Activated T-cell treated with anti-CD3 and anti-CD28 coated beads for 4 hours (primary cell): ENCODE data around the gene SEMA6C.
"Not testable (repeated sequence)": the region's sequence is repeated elsewhere in the genome, so short reads cannot be mapped to it uniquely, and the experiment has no call there.

Experiments
- DNase-seq: peaks from one replicate; pipeline ENCODE4 v3.0.0-alpha.2; 2020

The SEMA6C gene, protein sequence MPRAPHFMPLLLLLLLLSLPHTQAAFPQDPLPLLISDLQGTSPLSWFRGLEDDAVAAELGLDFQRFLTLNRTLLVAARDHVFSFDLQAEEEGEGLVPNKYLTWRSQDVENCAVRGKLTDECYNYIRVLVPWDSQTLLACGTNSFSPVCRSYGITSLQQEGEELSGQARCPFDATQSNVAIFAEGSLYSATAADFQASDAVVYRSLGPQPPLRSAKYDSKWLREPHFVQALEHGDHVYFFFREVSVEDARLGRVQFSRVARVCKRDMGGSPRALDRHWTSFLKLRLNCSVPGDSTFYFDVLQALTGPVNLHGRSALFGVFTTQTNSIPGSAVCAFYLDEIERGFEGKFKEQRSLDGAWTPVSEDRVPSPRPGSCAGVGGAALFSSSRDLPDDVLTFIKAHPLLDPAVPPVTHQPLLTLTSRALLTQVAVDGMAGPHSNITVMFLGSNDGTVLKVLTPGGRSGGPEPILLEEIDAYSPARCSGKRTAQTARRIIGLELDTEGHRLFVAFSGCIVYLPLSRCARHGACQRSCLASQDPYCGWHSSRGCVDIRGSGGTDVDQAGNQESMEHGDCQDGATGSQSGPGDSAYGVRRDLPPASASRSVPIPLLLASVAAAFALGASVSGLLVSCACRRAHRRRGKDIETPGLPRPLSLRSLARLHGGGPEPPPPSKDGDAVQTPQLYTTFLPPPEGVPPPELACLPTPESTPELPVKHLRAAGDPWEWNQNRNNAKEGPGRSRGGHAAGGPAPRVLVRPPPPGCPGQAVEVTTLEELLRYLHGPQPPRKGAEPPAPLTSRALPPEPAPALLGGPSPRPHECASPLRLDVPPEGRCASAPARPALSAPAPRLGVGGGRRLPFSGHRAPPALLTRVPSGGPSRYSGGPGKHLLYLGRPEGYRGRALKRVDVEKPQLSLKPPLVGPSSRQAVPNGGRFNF

DNA sequence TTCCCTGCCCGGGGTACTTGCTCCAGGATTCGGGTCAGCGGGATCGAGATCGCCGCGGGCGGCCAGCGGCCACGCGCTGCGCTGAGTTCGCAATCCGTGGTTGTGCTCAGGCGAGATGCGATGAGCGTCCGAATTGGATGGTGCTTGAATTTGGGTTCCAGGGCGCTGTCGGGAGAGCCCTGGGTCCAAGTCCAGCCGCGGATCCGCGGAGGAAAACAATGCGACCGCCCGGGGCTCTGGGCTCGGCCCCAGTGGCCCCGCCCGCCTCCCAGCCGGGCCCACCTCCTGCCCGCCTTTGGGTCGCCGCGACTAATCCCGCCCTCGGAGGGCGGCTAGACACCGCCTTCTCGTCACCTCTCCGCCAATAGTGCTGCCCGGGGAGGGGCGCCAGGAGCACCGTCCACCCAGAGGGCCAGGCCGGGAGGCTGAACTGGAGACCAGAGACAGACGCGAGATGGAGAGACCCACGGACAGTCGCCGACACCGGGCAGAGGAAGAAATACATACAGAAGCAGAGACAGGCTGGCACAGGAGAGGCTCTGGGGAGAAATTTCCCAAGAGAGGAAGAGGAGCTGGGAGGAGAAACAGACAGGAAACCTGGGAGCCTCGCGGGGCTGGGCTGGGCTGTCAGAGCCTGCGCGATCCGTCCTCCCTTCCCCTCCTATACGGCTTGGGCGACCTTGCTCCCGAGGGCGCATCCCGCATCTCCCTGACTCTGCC is at the start of gene SEMA6C:
SEMA6C (minus strand) TSS at position 220 of the 720 bp plus-strand sequence. CDS start 4,010 bp downstream, outside the sequence.
- peak; percentile 79 for DNase-seq

DNA sequence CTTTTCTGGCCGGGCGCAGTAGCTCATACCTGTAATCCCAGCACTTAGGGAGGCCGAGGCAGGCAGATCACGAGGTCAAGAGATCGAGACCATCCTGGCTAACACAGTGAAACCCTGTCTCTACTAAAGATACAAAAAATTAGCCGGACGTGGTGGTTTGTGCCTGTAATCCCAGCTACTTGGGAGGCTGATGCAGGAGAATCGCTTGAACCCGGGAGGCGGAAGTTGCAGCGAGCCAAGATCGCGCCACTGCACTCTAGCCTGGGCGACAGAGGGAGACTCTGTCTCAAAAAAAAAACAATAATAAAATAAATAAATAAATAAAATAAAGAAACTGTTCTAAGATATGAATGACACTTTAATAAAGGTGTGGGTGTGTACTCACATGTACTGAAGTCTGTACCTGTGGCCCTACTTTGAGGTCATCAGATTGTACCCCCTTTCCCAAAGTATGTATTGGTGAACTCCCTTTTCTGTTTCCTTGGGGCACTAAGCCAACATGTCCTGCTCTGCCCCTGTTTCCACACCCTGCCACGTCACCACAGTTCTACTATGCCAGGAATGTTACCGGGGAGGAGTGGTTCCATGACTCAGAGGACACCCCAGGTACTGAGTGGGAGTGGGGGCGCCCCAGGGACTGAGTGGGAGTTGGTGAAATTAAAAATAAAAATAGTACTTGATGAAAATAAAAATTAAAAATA is 48.6 kb upstream of the SEMA6C start:
- DNase-seq: not testable (repeated sequence)

DNA sequence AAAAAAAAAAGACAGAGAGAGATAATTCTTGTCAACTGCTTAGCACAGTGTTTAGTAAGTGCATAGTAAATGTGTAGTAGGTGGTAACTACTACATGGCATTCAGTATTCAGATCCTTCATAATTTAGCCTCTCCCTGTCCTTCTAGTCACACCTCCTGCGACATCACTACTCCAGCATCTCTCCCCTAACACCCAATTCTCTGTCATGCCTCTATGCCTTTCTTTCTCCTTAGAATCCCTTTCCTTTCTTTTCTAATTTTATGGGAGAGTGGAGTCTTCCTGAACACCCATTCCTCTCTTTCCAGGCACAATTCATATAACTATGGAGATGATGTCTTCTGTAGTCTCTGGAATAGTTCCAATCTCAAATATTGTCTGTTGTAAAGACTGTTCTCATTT is 47.4 kb upstream of the SEMA6C start:
- no peak for DNase-seq

DNA sequence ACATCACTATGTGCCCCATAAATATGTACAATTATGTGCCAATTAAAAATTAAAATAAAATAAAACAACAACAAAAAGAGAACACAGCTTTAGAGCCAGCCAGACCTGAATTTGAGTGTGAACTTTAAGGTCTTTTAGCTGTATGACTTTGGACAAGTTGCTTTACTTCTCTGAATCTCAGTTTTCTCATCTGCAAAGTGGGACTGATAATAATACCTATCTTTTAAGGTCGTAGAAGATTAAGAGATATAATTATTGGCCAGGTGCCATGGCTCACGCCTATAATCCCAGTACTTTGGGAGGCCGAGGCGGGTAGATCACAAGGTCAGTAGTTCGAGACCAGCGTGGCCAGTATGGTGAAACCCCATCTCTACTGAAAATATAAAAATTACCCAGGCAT is 46.9 kb upstream of the SEMA6C start:
- DNase-seq: no peak

DNA sequence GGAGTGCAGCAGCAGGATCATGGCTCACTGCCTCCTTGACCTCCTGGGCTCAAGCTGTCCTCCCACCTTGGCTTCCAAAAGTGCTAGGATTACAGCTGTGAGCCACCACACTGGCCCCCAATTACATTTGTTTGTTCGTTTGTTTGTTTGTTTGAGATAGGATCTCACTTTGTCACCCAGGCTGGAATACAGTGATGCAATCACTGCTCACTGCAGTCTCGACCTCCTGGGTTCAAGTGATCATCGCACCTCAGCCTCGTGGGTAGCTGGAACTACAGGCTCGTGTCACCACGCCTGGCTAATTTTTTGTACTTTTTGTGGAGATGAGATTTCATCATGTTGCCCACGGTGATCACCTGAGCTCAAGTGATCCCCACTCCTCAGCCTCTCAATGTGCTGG is 45.6 kb upstream of the SEMA6C start:
- no peak for DNase-seq

DNA sequence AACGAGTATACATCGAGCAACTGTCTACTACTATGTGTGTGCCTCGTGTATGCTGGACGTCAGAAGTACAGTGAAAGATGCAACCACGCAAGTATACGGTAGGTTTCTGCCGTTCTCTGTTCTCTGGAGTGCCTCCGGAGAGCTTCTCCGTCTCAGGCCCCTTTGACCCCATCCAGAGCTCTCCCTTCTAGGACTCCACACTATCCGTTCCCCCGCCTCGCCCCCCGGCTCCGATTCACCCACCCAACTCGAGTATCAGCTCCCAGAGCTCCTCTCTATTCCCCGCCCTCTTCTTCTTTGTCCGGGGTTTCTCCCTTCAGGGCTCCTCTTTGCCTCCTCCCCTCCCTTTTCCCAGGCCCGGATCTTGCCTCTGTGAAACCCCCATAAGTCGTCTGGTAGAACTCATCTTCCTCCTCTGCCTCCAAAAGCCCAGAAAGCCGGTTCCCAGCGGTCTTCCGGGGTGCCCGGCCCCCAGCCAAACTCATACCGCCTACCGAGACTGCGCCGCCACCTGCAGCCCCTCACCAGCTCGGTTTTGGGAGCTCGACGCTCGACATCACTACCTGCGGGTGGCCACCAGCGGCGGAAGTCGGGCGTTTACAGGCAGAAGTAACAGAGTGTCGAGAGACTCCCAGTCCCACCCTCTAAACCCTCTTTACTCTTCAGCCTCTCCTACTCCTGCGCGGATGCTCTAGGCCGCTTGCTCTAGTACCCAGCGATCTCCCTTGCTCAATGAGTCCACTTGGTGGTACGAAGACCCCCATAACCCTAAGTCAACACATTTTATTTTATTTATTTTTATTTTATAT is 43.4 kb upstream of the SEMA6C start, which contains the start of gene VPS72:
VPS72 (minus strand) TSS at position 561 of the 809 bp plus-strand sequence; CDS start at position 485, 76 bp downstream.
- peak; percentile 69 for DNase-seq

DNA sequence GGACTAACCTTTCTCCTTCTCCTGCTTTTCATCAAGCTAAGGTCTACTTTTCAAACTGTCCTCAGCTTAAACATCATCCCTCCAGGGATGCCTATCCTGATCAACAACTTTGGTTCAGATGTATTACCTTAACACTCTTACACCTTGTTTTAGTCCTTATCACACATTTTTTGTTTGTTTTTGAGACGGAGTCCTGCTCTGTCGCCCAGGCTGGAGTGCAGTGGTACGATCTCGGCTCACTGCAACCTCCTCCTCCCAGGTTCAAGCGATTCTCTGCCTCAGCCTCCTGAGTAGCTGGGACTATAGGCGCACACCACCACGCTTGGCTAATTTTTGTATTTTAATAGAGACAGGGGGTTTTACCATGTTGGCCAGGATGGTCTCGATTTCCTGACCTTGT is 42.2 kb upstream of the SEMA6C start:
- DNase-seq: not testable (repeated sequence)

DNA sequence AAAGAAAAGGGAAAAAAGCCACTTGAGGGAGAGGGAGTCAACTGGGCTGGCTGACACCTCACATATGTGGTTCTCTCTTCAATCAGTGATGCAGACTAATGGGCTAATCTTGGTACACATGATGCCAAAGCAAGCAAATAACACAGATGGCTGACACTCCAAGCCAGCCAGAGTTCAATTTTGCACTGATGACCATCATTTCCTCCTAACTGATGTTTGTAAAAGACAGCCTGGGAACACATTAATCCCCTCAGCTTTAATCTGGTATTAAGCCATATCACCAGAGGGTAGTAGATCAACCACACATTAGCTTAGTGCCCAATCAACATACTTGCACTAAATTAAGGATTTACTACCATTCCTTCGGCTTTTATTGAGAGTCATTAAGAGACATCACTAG is 40.8 kb upstream of the SEMA6C start:
- no peak for DNase-seq

DNA sequence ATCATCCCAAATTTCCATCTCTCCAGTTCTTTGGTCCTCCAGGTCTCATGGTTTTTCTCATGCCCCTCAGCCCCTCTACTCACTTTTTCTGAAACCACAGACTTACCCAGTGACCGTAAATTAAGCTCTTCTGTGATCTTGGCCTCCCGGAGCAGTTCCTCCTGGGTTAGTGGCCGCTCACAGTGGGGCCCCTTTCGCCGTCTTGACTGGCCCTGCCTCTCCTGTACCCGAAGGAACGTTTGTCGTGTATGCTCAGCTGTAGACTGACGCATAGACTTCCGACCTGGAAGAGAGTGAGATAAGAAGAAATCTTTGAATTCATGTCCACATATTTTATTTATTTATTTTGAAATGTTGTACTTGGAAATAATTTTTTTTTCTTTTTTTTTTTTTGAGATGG is 37.8 kb upstream of the SEMA6C start:
- no peak for DNase-seq

DNA sequence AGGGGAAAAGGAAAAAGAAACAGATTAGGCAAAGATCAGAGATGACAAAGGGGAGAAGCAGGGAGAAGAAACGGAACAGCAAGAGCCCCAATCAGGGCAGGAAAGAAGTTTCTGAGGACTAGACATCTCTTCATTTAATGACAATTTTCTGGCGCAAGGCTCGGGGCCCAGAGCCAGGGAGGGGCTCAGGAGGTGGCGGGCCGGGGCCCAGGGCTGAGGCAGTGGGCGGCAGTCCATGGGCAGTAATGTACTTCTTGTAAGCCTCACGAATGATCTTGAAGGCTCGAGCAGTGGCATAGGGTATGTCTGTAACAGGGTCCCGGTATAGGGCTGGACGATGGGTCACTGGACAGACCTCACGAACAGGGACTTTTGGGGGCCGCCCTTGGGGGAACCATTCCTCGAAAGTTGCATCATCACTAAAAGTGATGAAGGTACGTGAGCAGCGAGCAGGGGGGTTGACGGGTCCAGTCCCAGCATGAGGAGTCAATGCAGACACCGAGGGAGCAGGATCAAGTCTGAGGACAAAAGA is 30.1 kb upstream of the SEMA6C start:
- no peak for DNase-seq

DNA sequence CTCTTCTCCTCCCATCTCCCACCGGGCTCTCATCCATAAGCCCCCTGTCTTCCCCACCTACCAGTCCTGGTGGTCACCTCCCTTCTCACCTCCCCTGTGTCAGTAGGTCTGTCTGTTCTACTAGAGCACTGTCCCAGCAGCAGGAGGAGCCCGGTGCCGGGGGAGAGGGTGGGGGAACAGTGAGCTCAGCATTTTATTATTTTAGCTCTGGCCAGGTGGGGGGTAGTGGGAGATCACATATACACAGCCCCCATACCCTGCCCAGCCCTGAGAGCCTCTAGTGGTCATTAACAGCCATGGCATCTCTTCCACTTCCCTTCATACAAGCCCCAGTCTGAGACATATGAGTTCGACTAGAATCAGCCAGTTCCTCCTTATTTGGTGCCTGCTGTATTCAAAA is 29.4 kb upstream of the SEMA6C start, which contains the start of gene TMOD4:
TMOD4 (minus strand) TSS at position 119 of the 400 bp plus-strand sequence. CDS start 1,106 bp downstream, outside the sequence.
- no peak for DNase-seq

DNA sequence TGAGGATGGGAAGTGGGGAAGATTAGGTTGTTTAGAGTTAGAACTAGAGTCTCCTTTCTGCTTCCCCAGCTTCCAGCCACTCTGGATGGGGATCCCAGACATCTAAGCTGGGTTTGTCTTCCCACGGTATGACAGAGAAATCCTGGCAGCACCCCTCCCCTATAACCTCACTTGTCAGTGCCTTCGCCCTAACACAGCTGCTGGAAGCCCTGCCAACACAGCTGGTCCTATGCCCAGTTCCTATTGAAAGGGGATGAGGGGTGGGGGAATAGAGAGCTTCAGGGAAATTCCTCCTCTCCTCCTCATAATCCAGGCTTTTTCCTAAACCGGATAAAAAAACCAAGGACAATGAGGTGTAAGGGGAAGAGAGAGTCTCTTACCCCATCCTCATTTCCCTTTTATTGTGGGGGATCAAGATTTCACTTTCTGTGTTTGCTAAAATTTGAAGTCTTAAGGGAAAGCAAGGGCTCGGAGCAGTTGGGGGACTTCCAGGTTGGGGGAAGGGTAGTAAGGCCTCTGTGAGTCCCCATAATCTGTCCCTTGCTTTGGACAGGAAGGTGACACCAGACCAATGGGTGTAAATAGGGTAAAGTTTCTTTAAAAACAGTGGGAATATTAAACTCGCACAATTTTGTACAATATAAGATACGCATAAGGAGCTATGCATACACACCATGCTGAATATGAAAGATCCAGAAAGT is 28.8 kb upstream of the SEMA6C start:
- DNase-seq: no peak

DNA sequence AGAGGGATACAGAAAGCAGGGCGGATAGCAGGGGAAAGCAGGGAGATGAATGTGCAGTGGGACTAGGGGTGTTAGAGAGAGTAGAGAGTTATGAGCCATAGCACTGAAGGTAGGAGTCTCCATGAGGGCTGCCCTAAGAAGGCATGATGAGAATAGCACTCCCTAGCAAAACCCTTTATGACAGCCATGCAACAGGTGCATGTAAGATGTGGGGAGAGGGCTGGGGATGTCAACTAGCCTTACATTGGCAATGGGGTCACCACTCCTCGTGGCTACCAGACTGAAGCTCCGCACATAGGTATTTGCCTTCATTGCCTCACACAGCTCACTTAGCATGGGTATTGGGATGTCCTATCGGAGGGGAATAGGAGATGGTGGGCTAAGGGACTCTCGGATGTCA is 24.8 kb upstream of the SEMA6C start:
- DNase-seq: no peak

DNA sequence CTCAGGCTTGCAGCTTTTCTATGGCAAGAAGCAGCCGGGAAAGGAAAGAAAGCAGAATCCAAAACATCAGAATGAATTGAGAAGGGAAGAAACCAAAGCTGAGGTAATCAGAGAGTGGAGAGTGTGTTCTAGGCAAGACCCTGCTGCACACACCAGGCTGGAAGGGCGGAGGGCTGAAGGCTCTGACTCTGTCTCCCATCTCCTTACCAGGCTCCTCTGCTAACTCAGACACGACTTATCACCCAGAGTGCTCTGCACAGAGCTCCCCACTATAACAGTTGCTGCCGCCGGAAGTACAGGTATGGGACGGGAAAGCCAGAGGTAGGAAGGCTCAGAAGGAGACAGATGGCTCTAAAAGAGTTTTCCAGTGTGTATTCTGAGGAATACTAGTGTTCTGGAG is 20.7 kb upstream of the SEMA6C start:
- no peak for DNase-seq

DNA sequence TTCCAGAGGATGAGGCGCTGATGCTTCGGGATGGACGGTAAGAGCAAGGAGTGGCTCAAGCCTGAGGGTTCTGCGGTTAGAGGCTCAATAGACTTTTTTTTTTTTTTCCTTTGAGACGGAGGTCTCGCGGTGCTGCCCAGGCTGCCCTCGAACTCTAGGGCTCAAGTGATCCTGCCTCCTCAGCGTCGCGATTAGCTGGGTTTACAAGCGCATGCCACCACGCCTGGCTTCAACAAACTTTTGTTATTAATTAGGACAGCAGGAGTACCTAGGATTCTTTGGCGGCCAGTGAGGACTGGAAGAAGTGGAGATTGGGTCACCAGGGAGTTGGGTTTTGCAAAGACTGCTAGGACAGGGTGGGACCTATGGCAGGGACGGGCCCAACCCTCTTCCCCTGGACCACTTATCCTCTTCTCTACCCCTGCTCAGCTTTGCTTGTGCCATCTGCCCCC is 20.1 kb upstream of the SEMA6C start:
- DNase-seq: no peak

DNA sequence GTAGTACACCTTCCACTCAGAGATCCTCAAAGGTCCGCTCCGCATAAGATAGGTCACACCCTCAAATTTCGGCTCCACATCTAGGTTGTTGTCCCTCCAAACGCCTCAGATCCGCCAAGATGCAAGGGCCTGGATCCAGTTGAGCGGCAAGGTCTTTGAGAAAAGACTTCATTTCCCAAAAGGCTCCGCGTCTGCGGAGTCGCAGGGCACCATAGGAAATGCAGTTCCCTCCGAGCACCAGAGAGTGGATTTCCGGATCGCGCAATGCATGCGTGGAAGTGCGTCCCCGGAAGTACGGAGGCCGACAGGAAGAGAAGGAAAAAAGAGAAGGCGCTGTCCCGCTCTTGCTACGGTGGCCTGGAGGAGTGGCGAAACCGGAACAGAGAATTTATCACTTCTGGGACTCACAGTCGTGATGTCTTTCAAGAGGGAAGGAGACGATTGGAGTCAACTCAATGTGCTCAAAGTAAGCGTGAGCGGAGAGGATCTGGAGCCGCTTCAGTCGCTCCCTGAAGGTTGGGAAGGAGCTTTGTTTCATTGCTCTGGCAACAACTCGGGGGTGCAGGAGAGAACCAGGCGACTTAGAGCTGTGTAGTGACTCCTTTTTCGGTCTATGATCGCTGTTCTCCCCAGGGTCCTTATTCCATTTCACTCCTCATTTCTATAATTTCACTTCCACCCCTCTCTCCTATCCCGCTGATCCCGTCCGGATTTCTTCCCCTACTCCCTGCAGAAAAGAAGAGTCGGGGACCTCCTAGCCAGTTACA is 19.5 kb upstream of the SEMA6C start, which contains the start of the genes LYSMD1 and SCNM1:
LYSMD1 (minus strand) TSS at position 165 of the 767 bp plus-strand sequence. CDS start 644 bp downstream, outside the sequence.
SCNM1 (plus strand) TSS at position 407 of the 767 bp plus-strand sequence; CDS start at position 416, 9 bp downstream.
- DNase-seq: peak; percentile 91

DNA sequence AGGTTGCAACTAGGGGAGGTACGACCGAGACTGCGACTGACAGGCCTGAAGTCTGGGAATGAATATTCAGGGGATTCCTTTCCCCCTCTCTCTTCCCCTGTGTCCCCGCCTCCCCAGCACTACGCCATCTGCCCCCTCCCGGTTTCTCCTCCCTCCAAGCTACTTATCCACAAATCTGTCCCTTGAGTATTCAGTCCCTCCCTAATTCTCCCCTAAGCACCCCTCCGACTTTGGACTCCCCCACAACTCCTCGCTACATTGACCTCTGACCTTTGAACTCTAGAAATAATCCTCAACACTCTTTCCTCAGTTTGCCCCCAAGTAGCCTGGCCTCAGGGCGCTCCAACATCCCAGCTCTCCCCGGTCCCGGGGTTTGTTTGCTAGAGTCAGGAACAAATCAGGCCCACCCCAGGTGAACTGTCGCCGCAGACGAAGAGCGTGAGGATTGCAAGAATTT is 18.9 kb upstream of the SEMA6C start:
- DNase-seq: no peak

DNA sequence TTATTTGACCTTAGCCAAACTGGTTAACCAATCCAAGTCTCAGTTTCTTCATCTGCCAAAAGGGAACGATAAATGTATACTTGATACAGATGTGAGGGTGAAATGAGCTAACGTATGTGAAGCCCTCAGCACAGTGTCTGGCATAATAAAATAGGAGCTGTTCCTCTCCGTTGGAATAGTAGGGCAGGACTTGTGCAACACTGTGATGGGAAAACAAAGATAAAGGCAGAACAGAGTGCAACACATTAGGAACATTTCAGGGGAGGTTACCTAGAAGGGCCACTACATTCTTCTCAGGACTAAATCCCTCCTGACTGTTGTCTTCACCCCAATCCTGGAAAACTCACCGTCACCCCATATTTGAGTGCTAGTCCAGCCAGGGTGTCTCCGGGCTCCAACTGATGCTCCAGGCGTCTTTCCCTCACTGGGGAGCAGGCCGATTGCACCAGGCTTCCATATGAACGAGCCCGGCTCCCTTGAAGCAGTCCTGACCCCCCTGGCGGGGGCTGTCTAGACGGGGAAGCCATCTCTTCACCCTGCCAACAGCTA is 18.4 kb upstream of the SEMA6C start:
- no peak for DNase-seq

DNA sequence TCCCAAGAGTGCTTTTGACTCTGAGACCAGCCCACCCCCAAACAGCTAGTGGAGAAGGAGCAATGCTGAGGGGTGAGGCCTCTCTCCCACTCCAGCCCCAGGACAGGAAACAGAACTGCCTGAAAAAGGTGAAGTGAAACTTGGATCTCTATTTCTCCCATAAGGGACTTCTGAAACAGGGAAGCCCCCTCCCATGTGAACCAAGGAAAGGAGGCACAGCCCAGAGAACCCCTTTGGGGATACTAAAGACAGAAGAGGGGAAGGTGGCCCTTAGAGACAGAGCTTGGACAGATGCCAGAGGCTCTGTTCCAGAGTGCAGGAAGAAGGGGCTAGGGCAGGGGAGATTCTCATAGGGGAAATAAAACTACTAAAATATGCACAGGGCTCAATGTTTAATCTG is 12.9 kb upstream of the SEMA6C start:
- DNase-seq: no peak
